Measurements from ENCODE around the gene DOCK1.

DOCK1 gene

DNA sequence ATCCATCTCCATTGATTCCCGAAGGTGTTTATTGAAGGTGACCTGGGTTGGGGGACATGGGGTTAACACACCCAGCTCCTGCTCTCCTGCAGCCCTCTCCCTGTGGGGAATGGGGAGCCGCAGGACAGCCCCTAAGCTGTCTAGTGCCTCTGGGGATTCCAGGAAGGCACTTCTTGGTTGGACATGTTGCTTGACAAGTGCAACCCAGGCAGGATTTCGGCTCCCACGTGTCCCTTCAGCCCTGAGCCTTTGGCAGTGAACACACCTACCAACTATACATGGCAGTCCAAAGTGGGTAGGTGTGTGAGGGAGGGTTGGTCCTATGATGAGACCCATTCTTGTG, 43.9 kb downstream of the DOCK1 start:
- DNase-seq: no peak

DNA sequence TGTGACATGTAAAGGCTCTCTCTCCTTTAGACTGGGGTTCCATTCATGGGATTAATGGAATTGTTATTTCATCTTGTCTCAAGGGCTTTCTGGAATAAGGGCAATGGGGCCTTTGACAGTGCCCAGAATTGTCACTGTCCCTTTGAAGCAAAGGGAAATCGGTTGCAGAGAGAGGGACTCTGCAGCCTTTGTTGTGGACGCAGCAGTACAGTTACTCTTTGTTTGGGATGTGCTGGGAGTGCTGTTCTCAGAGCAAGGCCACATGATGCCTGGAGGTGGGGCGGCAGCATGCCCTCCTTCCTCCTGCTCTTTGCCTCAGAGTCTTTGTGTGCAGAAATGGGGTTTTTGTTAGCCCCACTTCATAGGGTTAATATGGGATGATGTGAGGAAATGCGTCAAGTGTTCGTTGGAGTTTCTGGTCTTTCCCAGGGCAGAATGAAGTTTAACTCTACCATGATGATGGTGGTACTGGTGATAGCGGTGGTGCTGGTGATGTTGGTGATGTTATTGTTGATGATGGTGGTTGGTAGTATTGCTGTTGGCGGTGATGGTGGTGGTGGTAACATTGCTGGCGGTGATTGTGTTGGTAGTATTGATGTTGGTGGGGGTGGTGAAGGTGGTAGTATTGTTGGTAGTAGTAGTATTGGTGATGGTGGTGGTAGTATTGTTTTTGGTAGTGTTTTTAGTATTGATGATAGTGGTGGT, 45.3 kb downstream of the DOCK1 start:
- DNase-seq: no peak

DNA sequence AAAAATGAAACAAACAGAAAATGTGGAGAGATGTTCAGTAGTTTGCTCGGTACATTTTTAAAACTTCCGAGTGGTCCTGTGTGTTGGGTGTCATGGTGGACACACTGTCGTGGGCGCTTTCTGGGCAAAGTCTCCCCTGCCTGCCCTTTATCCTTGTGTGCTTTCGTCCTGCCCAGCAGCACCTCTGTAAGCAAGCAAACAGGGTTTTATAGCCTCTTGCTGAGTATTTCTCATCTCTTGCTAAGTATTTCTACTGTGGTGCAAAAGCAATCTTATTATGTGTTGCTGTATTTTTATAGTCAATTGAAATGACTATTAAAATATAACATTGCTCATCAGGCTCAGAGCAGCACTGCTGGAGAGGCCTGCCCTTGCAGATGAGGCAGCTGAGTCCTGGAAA, 48.7 kb downstream of the DOCK1 start:
- no peak for DNase-seq

DNA sequence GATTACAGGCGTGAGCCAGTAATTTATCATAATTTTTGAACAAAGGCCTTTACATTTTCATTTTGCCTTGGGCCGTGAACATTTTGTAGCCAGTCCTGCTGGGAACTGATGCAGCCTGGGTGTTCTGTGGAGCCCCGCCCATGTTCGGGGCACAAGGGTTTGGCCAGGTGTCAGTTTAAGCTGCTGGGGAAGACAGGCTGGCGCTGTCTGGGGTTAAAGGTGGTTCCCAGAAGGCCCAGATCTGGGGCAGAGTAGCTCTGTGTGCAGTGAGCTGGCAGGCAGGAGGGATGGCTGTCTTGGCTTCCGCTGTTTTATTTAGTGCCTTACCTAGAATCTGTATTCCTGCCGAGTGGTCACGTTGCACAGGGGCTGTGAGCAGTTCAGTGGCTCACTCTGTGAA, 50.2 kb downstream of the DOCK1 start:
- DNase-seq: peak in 5 of 56 donors; percentile 21 to 43 (median 29)

DNA sequence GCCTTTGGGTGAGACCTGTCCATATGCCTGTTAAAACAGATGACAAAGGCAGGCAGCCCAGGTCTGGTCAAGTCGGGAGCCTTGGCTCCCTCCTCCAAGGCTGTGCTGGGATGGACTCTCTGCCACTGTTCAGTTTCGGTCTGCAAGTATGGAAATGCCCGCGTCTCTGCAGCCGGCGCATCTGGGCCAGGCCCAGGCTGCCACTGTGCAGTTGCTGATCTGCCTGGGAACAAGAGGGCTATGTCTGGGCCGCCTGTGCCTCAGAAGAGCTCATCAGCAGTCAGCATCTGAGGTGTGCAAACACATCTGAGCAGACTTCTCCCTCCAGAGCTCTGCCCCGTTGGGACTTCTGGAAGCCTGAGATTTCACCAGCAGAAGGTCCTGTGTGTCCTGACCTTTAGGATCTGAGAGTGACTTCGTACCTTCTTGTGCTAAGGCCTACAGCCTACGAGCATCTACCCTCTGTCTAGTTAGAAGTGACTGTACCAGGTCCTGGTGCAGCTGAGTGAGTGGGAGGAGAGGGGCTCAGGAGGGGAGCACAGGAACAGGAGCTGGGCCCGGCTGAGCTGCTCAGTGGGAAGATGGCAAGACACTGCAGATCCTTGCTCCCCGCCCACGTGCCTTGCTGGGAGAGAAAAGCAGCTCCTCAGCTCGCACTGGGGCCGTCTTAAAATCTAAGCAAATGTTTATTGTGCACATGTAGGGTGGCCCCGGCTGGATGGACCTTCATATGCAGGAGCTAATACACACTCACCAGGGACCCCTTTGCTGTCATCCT, 50.9 kb downstream of the DOCK1 start:
- DNase-seq: peak in 42 of 56 donors; percentile 9 to 78 (median 39)

DNA sequence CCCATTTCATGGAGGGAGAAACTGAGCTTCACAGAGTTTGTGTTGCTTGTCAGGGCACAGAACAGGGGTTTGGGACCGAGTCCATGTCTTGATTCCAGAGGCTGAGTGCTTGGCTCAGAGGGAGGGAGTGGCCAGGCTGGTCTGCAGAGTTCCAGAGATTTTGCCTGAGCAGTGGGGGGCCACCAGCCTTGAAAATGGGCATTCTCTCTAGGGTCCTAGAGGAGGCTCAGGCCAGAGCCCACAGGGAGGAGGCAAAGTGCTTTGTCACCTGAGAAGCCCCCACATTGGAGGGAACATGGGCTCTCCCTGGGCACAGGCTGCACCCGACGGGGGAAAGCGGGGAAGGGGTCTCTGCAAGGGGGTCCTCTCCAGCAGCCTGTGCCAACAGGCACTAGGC, 51.5 kb downstream of the DOCK1 start:
- DNase-seq: no peak

DNA sequence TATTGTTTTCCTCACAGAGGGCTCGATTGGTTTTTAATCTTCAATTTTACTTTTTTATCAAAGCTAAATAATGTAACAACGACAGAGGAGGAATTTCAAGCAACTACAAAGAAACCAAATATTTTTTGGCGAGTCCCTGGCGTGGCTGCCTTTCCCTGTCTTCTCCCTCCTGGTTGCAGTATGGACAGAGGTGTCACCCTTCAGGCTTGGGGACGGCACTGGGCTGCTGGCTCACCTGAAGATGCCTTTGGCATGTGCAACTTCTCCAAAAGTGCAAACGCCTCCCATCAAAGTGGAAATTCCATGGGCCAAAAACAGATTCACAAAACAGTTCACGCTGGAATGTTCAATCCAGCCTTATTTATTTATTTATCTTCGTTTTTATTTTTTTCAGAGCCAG, 51.9 kb downstream of the DOCK1 start:
- DNase-seq: no peak

DNA sequence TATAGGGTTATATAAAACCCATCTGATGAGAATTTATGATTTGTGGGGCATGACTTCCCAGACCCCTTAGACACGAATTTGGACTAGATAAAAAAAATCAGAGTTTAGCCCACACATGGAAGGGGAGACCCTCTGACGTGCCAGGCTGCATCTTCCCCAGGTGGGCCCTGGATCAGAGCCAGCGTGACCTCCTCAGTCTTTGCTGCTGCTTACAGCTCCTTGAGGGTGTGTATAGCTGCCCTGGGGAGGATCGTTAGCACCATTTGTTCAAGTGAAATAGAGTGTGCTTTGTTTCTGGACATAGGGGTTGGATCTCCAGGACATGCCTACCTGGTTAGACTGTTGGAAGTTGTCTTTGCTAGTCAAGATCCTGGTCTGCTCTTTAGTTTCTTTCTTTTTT, 54.2 kb downstream of the DOCK1 start:
- no peak for DNase-seq

DNA sequence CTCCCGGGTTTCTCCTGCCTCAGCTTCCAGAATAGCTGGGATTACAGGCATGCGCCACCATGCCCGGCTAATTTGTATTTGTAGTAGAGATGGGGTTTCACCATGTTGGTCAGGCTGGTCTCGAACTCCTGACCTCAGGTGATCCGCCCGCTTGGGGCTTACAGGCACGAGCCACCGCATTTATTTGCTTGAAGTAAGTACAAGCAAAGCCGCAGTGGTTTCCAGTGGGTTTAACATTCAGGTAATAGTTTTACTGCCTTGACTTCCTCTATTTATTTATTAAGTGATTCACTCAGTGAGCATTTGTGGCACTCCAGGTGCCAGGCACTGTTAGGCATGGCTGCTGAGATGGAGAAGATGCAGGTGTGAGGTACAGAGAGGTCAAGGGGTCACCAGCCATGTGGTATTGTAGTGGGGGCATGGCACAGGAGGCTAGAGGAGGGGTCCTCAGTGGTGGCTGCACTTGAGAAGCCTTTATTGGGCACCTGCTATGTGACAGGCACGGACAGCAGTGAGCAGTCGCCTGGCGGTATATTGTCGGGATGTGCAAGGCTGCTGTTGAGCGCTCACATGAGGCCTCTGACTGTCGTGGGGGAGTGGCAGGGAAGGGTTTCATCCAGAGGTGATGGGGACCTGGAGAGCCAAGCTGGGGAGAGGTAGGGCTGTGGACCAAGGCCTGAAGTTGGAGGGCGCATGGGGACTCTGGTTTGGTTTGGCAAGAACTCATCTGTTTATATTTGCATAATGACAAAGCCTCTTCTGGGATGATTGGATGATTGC, 54.9 kb downstream of the DOCK1 start:
- no peak for DNase-seq

DNA sequence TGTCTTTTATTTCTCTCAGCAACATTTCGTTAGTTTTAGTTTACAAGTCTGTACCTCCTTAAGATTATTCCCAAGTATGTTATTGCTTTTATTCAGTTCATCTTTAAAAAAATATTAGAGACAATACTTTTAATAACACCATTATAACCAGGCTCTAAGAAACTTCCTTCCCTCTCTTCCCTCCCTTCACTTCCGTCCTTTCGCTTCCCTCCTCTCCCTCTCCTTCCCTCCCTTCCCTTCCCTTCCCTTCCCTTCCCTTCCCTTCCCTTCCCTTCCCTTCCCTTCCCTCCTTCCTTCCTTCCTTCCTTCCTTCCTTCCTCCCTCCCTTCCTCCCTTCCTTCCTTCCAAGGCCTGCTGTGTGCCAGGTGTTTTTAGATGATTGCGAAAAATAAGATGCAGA, 58.1 kb downstream of the DOCK1 start:
- no peak for DNase-seq

DNA sequence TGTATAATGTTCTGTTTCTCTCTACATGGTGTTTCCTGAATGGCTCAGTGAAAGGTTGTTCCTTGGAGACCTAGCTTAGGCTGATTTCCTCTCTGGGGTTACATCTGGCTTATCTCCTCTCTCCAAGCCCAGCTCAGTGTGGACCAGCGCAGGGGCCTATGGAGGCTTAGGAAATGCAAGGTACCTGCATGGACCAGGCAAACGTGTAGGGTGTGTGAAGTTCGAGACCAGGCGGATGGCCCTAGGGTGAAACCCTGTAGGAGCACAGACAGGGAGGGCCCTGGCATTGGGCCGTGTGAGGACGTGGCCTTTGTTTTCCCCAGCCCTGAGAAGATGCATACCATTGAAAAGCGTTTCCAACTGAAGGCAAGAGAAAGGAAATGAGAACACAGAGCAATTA, 59.0 kb downstream of the DOCK1 start:
- DNase-seq: no peak

DNA sequence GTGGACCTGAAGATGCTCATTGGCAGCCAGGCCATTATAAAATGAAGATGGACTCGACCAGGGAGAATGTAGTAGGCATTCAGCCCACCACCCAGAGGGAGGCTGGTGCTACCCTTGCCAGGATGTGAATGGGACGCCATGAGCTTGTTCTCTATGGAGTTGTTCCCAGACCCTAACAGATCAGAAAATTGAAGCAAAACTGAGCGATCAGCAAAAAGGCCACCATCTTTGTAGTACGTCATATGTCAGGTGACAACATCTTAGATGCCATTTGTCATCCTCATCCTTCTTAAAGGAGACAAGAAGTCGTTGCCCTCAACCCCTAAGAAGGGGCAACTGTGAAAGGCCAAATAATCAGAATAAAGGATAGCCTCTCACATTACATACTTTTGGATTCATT, 61.7 kb downstream of the DOCK1 start:
- DNase-seq: no peak

DNA sequence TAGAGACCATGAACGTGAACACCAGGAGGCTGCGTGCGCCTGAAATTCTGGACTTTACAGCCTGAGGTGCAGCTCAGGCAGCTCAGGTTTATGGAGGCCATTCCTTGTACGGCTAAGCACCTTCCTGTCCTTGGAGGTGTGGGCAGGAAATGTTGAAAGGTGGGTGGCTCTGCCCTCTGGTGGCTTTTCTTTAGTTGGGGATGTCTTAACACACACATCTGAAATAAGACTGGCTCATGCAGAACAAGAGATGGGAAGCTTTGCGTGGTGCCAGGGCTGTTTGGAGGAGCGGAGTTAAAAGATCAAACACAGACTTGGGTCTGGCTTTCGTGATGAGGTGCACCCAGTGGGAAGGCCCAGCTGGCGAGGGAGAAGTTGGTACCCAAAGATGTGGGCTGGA, 64.1 kb downstream of the DOCK1 start:
- DNase-seq: peak in 8 of 56 donors; percentile 6 to 53 (median 28)

DNA sequence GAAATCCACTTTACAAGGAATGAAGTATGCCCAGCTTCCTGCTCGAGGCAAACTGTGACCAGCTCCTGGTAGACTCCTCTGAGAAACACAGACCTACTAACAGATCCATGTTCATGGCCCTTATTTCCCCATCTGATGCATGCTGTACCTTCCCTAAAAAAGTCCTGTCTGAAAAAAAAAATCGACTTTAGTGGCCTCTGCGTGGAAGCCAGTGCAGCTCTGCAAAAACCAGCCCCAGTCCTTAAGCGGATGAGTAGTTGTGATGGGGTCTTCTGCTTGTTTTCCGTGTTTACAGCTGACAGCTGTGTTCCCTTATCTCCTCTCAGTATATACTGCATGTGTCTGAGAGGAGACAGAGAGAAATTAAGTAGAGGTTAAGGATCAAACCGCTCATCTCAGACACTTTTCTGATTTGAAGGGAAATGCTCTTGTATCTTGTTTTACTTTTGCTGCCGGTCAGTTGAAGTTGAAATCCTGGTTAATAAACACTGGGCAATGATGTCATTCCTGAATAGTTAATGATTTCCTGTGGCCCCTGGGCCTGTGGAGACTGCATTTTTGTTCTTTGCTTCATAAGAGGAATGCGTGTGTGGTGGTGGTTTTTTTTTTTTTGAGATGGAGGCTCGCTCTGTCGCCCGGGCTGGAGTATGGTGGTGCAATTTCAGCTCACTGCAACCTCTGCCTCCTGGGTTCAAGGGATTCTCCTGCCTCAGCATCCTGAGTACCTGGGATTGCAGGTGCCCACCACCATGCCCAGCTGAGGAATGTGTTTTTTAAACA, 67.6 kb downstream of the DOCK1 start:
- peak in 1 of 56 donors; percentile 40 for DNase-seq

DNA sequence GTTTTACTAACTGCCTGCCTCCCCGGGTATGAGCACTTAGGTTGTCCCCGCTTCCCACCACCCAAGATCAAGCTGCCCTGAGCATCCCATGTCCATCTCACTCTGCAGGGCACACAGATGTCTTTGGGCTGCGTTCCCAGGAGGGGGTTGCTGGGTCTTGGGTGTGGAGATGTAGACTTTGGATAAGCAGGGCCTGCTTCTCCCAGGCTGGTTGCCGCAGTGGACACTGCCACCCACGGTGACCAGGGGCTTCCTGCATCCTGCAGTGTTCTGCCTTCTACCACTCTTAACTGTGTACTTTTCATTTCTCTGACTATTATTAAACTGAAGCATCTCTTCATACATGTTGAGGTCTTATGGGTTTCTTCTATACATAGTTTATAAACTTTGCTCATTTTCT, 70.0 kb downstream of the DOCK1 start:
- DNase-seq: peak in 16 of 56 donors; percentile 2 to 56 (median 24)

DNA sequence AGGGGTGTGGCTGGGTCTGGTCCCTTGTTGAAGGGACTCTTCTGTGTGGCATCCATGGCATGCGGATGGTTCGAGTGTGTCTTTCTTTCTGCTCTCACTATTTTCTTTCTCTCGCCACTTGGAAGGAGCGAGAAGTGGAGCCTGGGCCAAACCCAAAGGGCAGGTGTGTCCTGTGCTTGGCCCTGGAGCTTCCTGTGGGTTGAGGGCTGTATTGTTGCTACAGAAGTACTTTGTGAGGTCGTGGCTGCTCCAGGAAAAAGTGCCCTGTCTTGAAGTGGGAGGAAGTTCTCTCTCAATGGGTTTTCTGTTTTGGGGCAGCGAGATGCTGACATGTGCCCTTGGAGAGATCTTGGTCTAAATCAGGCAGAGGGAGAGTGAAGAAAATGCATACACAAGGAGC, 72.0 kb downstream of the DOCK1 start:
- DNase-seq: no peak

DNA sequence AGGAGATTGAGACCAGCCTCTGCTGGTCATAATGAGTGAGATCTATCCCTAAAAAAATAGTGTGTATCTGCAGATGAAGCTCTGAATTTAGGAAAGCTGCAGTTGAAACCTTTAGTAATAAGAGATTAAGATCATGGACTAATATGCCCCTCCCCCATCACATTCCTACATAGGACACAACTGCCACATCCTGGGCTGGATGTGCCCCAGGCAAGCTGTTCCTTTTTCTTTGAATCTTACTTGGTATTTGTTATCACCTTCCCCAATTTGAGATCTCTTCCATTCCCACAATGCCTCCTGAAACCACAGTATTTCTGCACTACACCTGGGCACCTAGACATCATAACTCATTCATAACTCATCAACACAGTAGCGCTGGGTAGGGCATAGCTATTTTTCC, 74.1 kb downstream of the DOCK1 start:
- DNase-seq: no peak

DNA sequence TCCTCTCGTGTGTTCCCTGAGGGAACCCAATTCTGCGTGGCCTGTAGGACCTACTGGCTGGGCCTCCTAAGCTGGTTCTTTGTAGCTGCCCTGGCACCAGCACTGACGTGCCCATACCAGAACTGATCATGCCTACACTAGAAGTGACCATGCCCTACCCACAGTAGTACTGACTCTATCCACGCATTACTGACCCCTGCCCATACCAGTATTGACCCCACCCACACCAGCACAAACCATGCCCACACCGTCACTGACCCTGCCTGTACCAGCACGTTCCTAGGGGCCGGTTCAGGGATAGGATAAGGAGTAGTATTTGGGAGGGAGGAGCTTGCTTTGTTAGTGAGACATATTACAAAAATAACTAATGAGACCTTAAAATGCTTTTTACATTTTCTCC, 88.0 kb downstream of the DOCK1 start:
- DNase-seq: no peak

DNA sequence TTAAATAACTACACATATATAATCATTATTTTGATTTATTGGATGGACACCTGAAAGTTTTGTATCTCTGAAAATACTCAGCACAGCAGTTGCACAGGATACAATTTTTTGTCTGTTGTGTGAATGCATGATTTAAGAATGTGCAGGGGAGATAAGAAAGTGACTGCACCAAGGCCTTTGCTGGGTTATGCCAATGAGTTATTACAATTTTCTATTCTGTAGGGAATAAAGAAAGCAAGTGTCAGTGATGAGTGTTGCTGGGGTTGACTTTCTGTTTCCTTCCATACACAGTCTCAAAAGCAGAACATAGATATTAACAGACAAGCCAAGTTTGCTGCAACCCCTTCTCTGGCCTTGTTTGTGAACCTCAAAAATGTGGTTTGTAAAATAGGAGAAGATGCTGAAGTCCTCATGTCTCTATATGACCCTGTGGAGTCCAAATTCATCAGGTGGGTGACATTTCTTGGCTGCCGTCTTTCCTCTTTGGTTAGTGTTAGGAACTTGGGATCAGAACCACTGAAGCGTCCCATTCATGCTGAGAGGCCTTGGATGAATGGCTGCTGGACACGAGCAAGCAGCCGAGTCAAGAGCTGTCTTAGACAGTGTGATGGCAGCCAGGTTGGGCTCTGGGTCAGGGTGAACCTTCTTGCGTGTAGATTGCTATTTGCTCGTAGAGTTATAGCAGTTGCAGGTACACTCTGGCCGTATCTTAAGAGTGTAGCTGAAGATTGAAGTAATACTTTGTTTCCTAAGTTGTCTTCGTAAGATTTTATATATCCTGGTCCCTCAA, 92.8 kb downstream of the DOCK1 start:
- DNase-seq: no peak

DNA sequence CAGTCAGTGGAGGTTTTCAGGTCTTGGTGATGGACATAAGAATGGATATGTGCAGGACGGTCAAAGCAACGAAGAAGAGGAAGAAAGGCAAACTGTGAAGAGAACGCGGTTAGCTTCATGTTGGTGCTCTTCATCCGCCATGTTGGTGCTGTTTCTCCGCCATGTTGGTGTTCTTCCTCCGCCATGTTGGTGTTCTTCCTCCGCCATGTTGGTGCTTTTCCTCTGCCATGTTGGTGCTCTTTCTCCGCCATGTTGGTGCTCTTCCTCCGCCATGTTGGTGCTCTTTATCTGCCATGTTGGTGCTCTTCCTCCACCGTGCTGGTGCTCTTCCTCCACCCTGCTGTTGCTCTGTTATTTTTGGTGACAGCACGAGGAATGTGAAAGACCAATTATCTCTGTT, 95.4 kb downstream of the DOCK1 start:
- no peak for DNase-seq

Data from amygdala (tissue), 56 donors.